ENCODE results near the gene METTL21A. TPM values are rescaled to one million over a fixed set of nuclear protein-coding genes. Genes with fewer than 3 reads are reported as not detected.

The METTL21A gene
- polyA plus RNA-seq, 1 donor from 2014 or later = 40.8 TPM

DNA sequence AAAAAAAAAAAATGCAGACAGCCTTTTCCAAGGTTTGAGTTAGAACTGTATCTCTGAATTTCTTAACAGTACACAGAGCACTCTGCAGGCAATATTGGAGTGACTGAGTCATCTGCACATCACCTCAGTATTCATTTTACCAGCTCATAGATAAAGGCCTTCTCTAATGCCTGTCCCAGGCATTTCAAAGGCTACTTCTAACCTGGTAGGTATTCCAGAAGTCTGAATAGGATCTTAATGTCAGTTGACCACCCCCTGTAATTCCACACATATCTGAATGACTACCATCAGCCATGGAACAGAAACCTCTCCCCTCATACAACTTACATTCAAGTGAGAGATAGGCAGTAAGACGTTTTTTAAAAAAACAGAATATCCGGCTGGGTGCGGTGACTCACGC lies 9.0 kb downstream of the METTL21A start:
- no peaks in the 10 kb centered on the region for H3K9me3 ChIP-seq (ENCODE audit: low read length)
- H2AFZ ChIP-seq (ENCODE audit: low read depth, low read length) = no peak overlapping the region
- no peak overlapping the region for H3K9ac ChIP-seq (ENCODE audit: low read length)
- no peak overlapping the region for H3K4me3 ChIP-seq (ENCODE audit: low read length)
- H3K27me3 ChIP-seq (ENCODE audit: insufficient read depth, low read depth, low read length) = no peaks in the 10 kb centered on the region
- TF ChIP-seq EZH2 (IDR thresholded peaks at IDR 0.05; ENCODE audit: borderline replicate concordance, insufficient read depth, low read length, poor library complexity, severe bottlenecking) (no peak), TAF1 (IDR thresholded peaks at IDR 0.05; ENCODE audit: low read depth) (no peak), SMC3 (conservative IDR thresholded peaks at IDR 0.05; ENCODE audit: poor library complexity) (no peak)
- no peaks in the 10 kb centered on the region for H3K36me3 ChIP-seq (ENCODE audit: insufficient read depth, low read length)
- no peaks in the 10 kb centered on the region for H3F3A ChIP-seq (ENCODE audit: insufficient read depth, low read length, poor library complexity, severe bottlenecking)
- H4K20me1 ChIP-seq (ENCODE audit: insufficient read depth) = no peaks in the 10 kb centered on the region
- no peaks in the 10 kb centered on the region for H3K9me2 ChIP-seq (ENCODE audit: insufficient read depth, low read length)
- H3K79me2 ChIP-seq (replicated peaks; ENCODE audit: insufficient read depth, low read length) = no peaks in the 10 kb centered on the region
- no peak overlapping the region for H3K27ac ChIP-seq (ENCODE audit: low read length)
- H3K4me2 ChIP-seq (ENCODE audit: low read length) = no peak overlapping the region

- Histone ChIP-seq H3K27me3 (ENCODE audit: insufficient read depth, low read depth, low read length) (no peaks in the 10 kb centered on the region), H3K9me2 (ENCODE audit: insufficient read depth, low read length) (no peaks in the 10 kb centered on the region), H3K9me3 (ENCODE audit: low read length) (no peaks in the 10 kb centered on the region), H3K27ac (ENCODE audit: low read length) (no peak overlapping the region), H3K4me3 (ENCODE audit: low read length) (no peak overlapping the region), H3K79me2 (replicated peaks; ENCODE audit: insufficient read depth, low read length) (no peaks in the 10 kb centered on the region), H4K20me1 (ENCODE audit: insufficient read depth) (no peaks in the 10 kb centered on the region), H3F3A (ENCODE audit: insufficient read depth, low read length, poor library complexity, severe bottlenecking) (no peaks in the 10 kb centered on the region), H3K4me2 (ENCODE audit: low read length) (no peak overlapping the region), H2AFZ (ENCODE audit: low read depth, low read length) (no peak overlapping the region), H3K36me3 (ENCODE audit: insufficient read depth, low read length) (no peaks in the 10 kb centered on the region), H3K9ac (ENCODE audit: low read length) (no peak overlapping the region)
- TF ChIP-seq MXI1 (conservative IDR thresholded peaks at IDR 0.05; ENCODE audit: poor library complexity, severe bottlenecking) = no peak
- TF ChIP-seq TAF1 (IDR thresholded peaks at IDR 0.05; ENCODE audit: low read depth) = no peak
- TF ChIP-seq CTCF (IDR thresholded peaks at IDR 0.05; ENCODE audit: poor library complexity, severe bottlenecking) = no peak
- no peak for TF ChIP-seq POLR2AphosphoS5 (IDR thresholded peaks at IDR 0.05)
- TF ChIP-seq SMC3 (conservative IDR thresholded peaks at IDR 0.05; ENCODE audit: poor library complexity) = no peak
- no peak for TF ChIP-seq RAD21 (conservative IDR thresholded peaks at IDR 0.05)
- no peak for TF ChIP-seq EZH2 (IDR thresholded peaks at IDR 0.05; ENCODE audit: borderline replicate concordance, insufficient read depth, low read length, poor library complexity, severe bottlenecking)
- TF ChIP-seq EP300 (conservative IDR thresholded peaks at IDR 0.05; ENCODE audit: poor library complexity, severe bottlenecking) = no peak
- TF ChIP-seq REST (IDR thresholded peaks at IDR 0.05; ENCODE audit: borderline replicate concordance) = no peak
Observed at GRCh38 chr2:207614824-207615223, 10.4 kb downstream of the METTL21A start.

DNA sequence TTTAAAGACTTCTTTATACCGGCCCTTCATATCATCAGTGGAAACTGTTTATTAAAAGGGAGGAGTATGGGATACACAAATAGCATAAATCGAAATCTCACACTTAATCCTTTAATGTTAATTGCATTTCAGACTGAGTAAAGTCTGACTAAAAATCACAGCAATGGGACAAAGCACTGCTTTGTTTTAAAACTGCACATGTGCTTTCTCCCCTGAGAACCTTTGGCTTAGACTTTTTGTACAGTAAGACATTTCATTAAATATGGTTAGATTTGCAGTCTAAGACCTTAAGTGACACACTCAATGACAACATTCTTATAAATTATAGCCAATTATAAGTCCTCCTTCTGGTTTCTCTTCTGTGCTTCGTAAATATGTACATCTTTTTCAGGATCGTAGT lies 12.5 kb downstream of the METTL21A start:
- H3K27ac ChIP-seq (ENCODE audit: low read length) = no peak overlapping the region
- H2AFZ ChIP-seq (ENCODE audit: low read depth, low read length) = no peak overlapping the region

More for the DNA sequence above, 12.5 kb downstream of the METTL21A start:
- H3K79me2 ChIP-seq (replicated peaks; ENCODE audit: insufficient read depth, low read length) = no peaks in the 10 kb centered on the region
- no peaks in the 10 kb centered on the region for H3K36me3 ChIP-seq (ENCODE audit: insufficient read depth, low read length)
- no peaks in the 10 kb centered on the region for H3K27me3 ChIP-seq (ENCODE audit: insufficient read depth, low read depth, low read length)
- H3K4me2 ChIP-seq (ENCODE audit: low read length) = no peak overlapping the region
- H3K9me3 ChIP-seq (ENCODE audit: low read length) = no peaks in the 10 kb centered on the region
- H3K4me3 ChIP-seq (ENCODE audit: low read length) = no peak overlapping the region
- H3K9ac ChIP-seq (ENCODE audit: low read length) = no peak overlapping the region
- no peaks in the 10 kb centered on the region for H3K9me2 ChIP-seq (ENCODE audit: insufficient read depth, low read length)
- H3F3A ChIP-seq (ENCODE audit: insufficient read depth, low read length, poor library complexity, severe bottlenecking) = no peaks in the 10 kb centered on the region
- no peaks in the 10 kb centered on the region for H4K20me1 ChIP-seq (ENCODE audit: insufficient read depth)
- TF ChIP-seq CTCF (IDR thresholded peaks at IDR 0.05; ENCODE audit: poor library complexity, severe bottlenecking) = no peak
- TF ChIP-seq TAF1 (IDR thresholded peaks at IDR 0.05; ENCODE audit: low read depth) = no peak
- no peak for TF ChIP-seq POLR2AphosphoS5 (IDR thresholded peaks at IDR 0.05)
- no peak for TF ChIP-seq EP300 (conservative IDR thresholded peaks at IDR 0.05; ENCODE audit: poor library complexity, severe bottlenecking)
- no peak for TF ChIP-seq EZH2 (IDR thresholded peaks at IDR 0.05; ENCODE audit: borderline replicate concordance, insufficient read depth, low read length, poor library complexity, severe bottlenecking)
- no peak for TF ChIP-seq REST (IDR thresholded peaks at IDR 0.05; ENCODE audit: borderline replicate concordance)
- no peak for TF ChIP-seq MXI1 (conservative IDR thresholded peaks at IDR 0.05; ENCODE audit: poor library complexity, severe bottlenecking)

Measured in neural cell (in vitro differentiated cells).